Measurements from ENCODE around the gene NOBOX.

The NOBOX gene

DNA sequence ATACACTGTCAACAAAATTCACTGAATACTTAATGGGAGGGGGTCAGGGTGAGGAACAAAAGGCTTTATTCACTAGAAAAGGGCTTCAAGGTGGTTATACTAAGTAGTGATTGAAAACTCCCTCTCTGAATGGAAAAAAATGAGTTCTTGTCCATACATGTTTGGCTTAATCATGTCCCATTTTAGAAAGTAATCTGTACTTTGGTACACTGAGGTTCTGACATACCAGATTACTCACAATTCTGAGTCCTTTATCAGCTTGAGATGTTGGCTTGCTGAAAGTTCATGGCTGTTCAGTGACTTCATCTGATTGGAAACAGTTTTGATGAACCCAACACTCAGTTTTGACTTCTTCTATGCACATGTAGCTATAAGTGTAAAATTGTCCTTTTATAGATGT, 12.8 kb upstream of the NOBOX start:
- TF ChIP-seq, protein P1, sequence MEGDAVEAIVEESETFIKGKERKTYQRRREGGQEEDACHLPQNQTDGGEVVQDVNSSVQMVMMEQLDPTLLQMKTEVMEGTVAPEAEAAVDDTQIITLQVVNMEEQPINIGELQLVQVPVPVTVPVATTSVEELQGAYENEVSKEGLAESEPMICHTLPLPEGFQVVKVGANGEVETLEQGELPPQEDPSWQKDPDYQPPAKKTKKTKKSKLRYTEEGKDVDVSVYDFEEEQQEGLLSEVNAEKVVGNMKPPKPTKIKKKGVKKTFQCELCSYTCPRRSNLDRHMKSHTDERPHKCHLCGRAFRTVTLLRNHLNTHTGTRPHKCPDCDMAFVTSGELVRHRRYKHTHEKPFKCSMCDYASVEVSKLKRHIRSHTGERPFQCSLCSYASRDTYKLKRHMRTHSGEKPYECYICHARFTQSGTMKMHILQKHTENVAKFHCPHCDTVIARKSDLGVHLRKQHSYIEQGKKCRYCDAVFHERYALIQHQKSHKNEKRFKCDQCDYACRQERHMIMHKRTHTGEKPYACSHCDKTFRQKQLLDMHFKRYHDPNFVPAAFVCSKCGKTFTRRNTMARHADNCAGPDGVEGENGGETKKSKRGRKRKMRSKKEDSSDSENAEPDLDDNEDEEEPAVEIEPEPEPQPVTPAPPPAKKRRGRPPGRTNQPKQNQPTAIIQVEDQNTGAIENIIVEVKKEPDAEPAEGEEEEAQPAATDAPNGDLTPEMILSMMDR (IDR thresholded peaks at IDR 0.05; ENCODE audit: low read length) = no peak
- TF ChIP-seq EZH2 (IDR thresholded peaks at IDR 0.05; ENCODE audit: borderline replicate concordance, low read length) = no peak
- H3K79me2 ChIP-seq (ENCODE audit: insufficient read depth, low read length) = no peaks in the 10 kb centered on the region
- H3K27me3 ChIP-seq (ENCODE audit: insufficient read depth, low read length) = no peaks in the 10 kb centered on the region
- H3K4me2 ChIP-seq (ENCODE audit: low read length) = no peak overlapping the region
- H3F3A ChIP-seq (ENCODE audit: insufficient read depth, low read length) = no peaks in the 10 kb centered on the region
- no peaks in the 10 kb centered on the region for H3K9me2 ChIP-seq (ENCODE audit: low read depth, low read length)
- H3K4me1 ChIP-seq (ENCODE audit: insufficient read depth, low read length, severe bottlenecking) = no peaks in the 10 kb centered on the region
- no peaks in the 10 kb centered on the region for H4K20me1 ChIP-seq (ENCODE audit: insufficient read depth, low read length)
- no peak overlapping the region for H3K9ac ChIP-seq (ENCODE audit: low read length)
- no peaks in the 10 kb centered on the region for H3K9me3 ChIP-seq (ENCODE audit: low read length)
- no peak overlapping the region for H3K27ac ChIP-seq (ENCODE audit: low read depth, low read length, poor library complexity, severe bottlenecking)
- no peak overlapping the region for H3K4me3 ChIP-seq (ENCODE audit: low read depth, low read length, poor library complexity, severe bottlenecking)
- H3K36me3 ChIP-seq (ENCODE audit: insufficient read depth, low read length) = no peaks in the 10 kb centered on the region
- no peak overlapping the region for H2AFZ ChIP-seq (ENCODE audit: low read length)

DNA sequence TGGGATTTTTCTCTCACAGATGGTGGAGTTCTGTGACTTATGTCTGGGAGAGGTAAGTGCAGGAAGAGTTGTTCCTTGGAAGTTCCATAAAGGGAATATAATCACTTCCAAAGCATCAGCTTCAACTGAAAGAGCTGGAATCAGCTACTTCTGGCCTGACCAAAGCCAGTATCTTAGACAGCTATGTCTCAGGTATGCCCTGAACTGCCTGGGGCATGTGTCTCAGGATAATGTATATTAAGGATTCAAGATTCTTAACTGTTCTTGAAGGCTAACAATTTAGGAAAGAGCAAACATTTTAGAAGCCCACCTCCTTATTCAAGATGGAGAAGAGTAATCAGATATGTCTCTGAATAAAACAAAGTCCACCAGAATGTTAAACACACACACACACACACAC, 12.4 kb upstream of the NOBOX start:
- H4K20me1 ChIP-seq (ENCODE audit: insufficient read depth, low read length) = no peaks in the 10 kb centered on the region
- H3K27ac ChIP-seq (ENCODE audit: low read depth, low read length, poor library complexity, severe bottlenecking) = no peak overlapping the region
- H2AFZ ChIP-seq (ENCODE audit: low read length) = no peak overlapping the region
- H3K9ac ChIP-seq (ENCODE audit: low read length) = no peak overlapping the region
- H3F3A ChIP-seq (ENCODE audit: insufficient read depth, low read length) = no peaks in the 10 kb centered on the region
- TF ChIP-seq EZH2 (IDR thresholded peaks at IDR 0.05; ENCODE audit: borderline replicate concordance, low read length) = no peak
- TF ChIP-seq, protein P1 (IDR thresholded peaks at IDR 0.05; ENCODE audit: low read length) = no peak
- H3K4me3 ChIP-seq (ENCODE audit: low read depth, low read length, poor library complexity, severe bottlenecking) = no peak overlapping the region
- no peaks in the 10 kb centered on the region for H3K4me1 ChIP-seq (ENCODE audit: insufficient read depth, low read length, severe bottlenecking)
- H3K36me3 ChIP-seq (ENCODE audit: insufficient read depth, low read length) = no peaks in the 10 kb centered on the region
- no peaks in the 10 kb centered on the region for H3K79me2 ChIP-seq (ENCODE audit: insufficient read depth, low read length)
- no peaks in the 10 kb centered on the region for H3K9me2 ChIP-seq (ENCODE audit: low read depth, low read length)
- no peaks in the 10 kb centered on the region for H3K27me3 ChIP-seq (ENCODE audit: insufficient read depth, low read length)
- no peaks in the 10 kb centered on the region for H3K9me3 ChIP-seq (ENCODE audit: low read length)
- H3K4me2 ChIP-seq (ENCODE audit: low read length) = no peak overlapping the region

- Histone ChIP-seq H3K27me3 (ENCODE audit: insufficient read depth, low read length) (no peaks in the 10 kb centered on the region), H3F3A (ENCODE audit: insufficient read depth, low read length) (no peaks in the 10 kb centered on the region), H3K4me2 (ENCODE audit: low read length) (no peak overlapping the region)
These were observed 11.3 kb upstream of the NOBOX start for GRCh38 chr7:144414815-144415214.

More at GRCh38 chr7:144414815-144415214, 11.3 kb upstream of the NOBOX start:
- TF ChIP-seq EZH2 (IDR thresholded peaks at IDR 0.05; ENCODE audit: borderline replicate concordance, low read length) = no peak
- TF ChIP-seq, protein P1 (IDR thresholded peaks at IDR 0.05; ENCODE audit: low read length) = no peak
- Histone ChIP-seq H3K9me2 (ENCODE audit: low read depth, low read length) (no peaks in the 10 kb centered on the region), H4K20me1 (ENCODE audit: insufficient read depth, low read length) (no peaks in the 10 kb centered on the region), H3K9me3 (ENCODE audit: low read length) (no peaks in the 10 kb centered on the region), H3K36me3 (ENCODE audit: insufficient read depth, low read length) (no peaks in the 10 kb centered on the region), H3K27ac (ENCODE audit: low read depth, low read length, poor library complexity, severe bottlenecking) (no peak overlapping the region), H3K4me1 (ENCODE audit: insufficient read depth, low read length, severe bottlenecking) (no peaks in the 10 kb centered on the region), H3K9ac (ENCODE audit: low read length) (no peak overlapping the region), H3K79me2 (ENCODE audit: insufficient read depth, low read length) (no peaks in the 10 kb centered on the region), H2AFZ (ENCODE audit: low read length) (no peak overlapping the region), H3K4me3 (ENCODE audit: low read depth, low read length, poor library complexity, severe bottlenecking) (no peak overlapping the region)
